A673 (cell line): ENCODE data around the gene PROZ. TPM values are rescaled to one million over a fixed set of nuclear protein-coding genes. Genes with fewer than 3 reads are reported as not detected.

Experiments used
- BruUV-seq: library from RNA; stranded (reverse); fragments of 400-500 nt; replicated peaks from 2 replicates; lab custom pipeline; 2021; lab: Mats Ljungman, UMichigan
- CTCF ChIA-PET: fragments of 300-600 bp; sonication (Branson Sonifier 250); formaldehyde crosslinking; loops from one replicate; lab custom pipeline; 2022; ENCODE audit warnings: antibody characterized with exemption; lab: Charles Lee
- POLR2A ChIA-PET: fragments of 300-600 bp; sonication (Branson Sonifier 250); formaldehyde crosslinking; loops from one replicate; lab custom pipeline; 2022; ENCODE audit warnings: antibody characterized with exemption; ENCODE audit not compliant: low non-redundant PET; lab: Charles Lee
- DNase-seq: peaks from one replicate; pipeline ENCODE4 v3.0.0-alpha.2; 2015; ENCODE audit warnings: low spot score
- H3K27ac ChIP-seq: fragments of 200-600 bp; sonication (generic); 2 replicates; pipeline ENCODE4 v1.5.1; 2016; ENCODE audit warnings: mixed run types, low read depth, mild to moderate bottlenecking, mixed read lengths, antibody characterized with exemption, low read length; ENCODE audit not compliant: poor library complexity, severe bottlenecking
- H3K27me3 ChIP-seq: fragments of 200-600 bp; sonication (generic); replicated peaks from 2 replicates; pipeline ENCODE4 v1.6.1; 2017; ENCODE audit warnings: mixed run types, low read depth, mild to moderate bottlenecking, mixed read lengths, antibody characterized with exemption, low read length; ENCODE audit not compliant: insufficient read depth, poor library complexity
- H3K36me3 ChIP-seq: fragments of 200-600 bp; sonication (generic); 2 replicates; pipeline ENCODE4 v1.6.1; 2016; ENCODE audit warnings: mixed run types, mild to moderate bottlenecking, mixed read lengths, antibody characterized with exemption, low read length; ENCODE audit not compliant: insufficient read depth, poor library complexity, severe bottlenecking
- H3K4me1 ChIP-seq: fragments of 200-600 bp; sonication (generic); 2 replicates; pipeline ENCODE4 v1.6.1; 2017; ENCODE audit warnings: mixed run types, mild to moderate bottlenecking, mixed read lengths, antibody characterized with exemption, low read length; ENCODE audit not compliant: insufficient read depth, poor library complexity, severe bottlenecking
- H3K4me3 ChIP-seq: fragments of 200-600 bp; sonication (generic); 2 replicates; pipeline ENCODE4 v1.5.1; 2016; ENCODE audit warnings: low read depth, mixed run types, mild to moderate bottlenecking, mixed read lengths, low read length; ENCODE audit not compliant: poor library complexity, severe bottlenecking
- H3K9me3 ChIP-seq: fragments of 200-600 bp; sonication (generic); 2 replicates; pipeline ENCODE4 v1.6.1; 2016; ENCODE audit warnings: mixed run types, low read depth, mild to moderate bottlenecking, mixed read lengths, antibody characterized with exemption, low read length; ENCODE audit not compliant: poor library complexity, severe bottlenecking
- CTCF ChIP-seq: fragments of 300-800, 200-600 bp; sonication (generic); conservative IDR thresholded peaks from 2 replicates; pipeline ENCODE4 v1.5.1; 2017; ENCODE audit warnings: low read depth, mild to moderate bottlenecking, antibody characterized with exemption, low read length, moderate library complexity, mixed read lengths
- EZH2 ChIP-seq: fragments of 200-600 bp; sonication (generic); IDR thresholded peaks from 2 replicates; pipeline ENCODE4 v1.6.1; 2017; ENCODE audit warnings: borderline replicate concordance, low read depth, mild to moderate bottlenecking, mixed read lengths, antibody characterized with exemption, low read length; ENCODE audit not compliant: poor library complexity, severe bottlenecking
- intact Hi-C: fragments of 100-400 bp; cut with micrococcal nuclease; formaldehyde crosslinking; loops from one replicate; pipeline ENCODE4 v1.10.0; 2022; ENCODE audit not compliant: unreplicated experiment
- total RNA-seq: library from RNA; stranded (reverse); gene quantifications from 2 replicates; pipeline ENCODE4 v1.2.3, GENCODE V29; 2021

PROZ gene
- total RNA-seq, 1 experiment from 2014 or later: not detected

- no TSS peak for BruUV-seq
- TF ChIP-seq CTCF: no peak
- no peak for TF ChIP-seq EZH2
- no peaks in the 10 kb centered on the region for H3K27me3 ChIP-seq
- H3K4me1 ChIP-seq: no peaks in the 10 kb centered on the region
- H3K9me3 ChIP-seq: no peaks in the 10 kb centered on the region
- DNase-seq: no peak
- intact Hi-C loops: no loop called here
- CTCF ChIA-PET: no interaction called here
- H3K36me3 ChIP-seq: no peaks in the 10 kb centered on the region
- no peak overlapping the region for H3K27ac ChIP-seq
- H3K4me3 ChIP-seq: no peak overlapping the region
- POLR2A ChIA-PET: no interaction called here
Measured at GRCh38 chr13:113145496-113145895, 13.0 kb upstream of the PROZ start.

DNA sequence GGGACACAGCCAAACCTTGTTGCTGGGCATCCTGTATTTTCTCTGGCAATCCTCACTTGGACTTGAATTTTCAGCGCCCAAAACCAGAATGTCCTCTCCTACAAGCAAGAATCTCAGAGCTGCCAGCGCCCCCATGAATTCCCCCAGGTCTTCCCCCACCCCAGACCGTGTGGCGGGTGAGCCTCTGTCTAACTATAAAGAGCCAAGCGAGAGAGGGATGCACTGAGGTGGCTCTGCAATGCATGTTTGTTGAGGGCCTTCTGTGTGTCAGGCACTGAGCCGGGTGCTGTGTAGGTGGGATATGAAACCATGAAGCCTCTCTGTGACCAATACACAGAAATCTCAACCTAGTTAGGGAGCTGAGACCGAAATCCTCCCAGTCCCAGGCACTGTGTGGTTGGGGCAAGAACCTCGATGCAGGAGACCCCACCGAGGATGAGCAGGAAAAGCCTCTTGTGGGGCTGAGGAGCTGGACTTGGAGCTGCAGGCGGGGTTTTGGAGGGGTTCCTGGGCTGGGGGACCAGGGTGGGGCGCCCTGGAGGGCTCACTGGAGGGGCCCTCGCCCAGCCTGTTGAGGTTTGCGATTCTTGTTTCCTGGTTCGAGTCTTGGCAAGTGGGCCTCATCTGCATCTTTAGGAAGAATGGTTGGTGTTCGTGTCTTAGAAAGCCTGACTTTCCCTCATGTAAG, 12.4 kb upstream of the PROZ start:
- CTCF ChIA-PET: no interaction called here
- TF ChIP-seq EZH2 (no peak), CTCF (no peak)
- H3K27ac ChIP-seq: no peak overlapping the region
- no peaks in the 10 kb centered on the region for H3K36me3 ChIP-seq
- no peaks in the 10 kb centered on the region for H3K4me1 ChIP-seq
- no peaks in the 10 kb centered on the region for H3K9me3 ChIP-seq
- BruUV-seq: no TSS peak
- intact Hi-C loops: no loop called here
- H3K27me3 ChIP-seq: no peaks in the 10 kb centered on the region
- POLR2A ChIA-PET: no interaction called here
- no peak for DNase-seq
- H3K4me3 ChIP-seq: no peak overlapping the region

DNA sequence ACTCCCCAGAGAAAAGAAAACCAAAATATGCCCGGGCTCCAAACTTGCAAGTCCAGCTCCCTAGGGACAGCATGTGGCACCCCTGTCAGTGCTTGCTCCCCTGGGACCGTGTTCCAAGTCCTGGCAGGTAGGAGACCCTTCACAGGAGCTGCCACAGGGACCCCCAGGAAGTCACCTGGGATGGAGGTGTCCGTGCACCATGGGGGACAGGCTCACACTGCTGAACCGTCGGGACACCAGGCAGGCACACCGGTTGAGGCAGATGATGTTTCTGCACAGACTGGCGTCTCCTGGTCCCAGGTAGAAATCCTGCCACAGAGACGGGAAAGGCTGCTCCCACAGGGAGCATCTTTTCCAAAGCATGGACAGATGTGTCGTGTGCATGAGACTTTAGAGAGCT, 11.7 kb upstream of the PROZ start:
- no peaks in the 10 kb centered on the region for H3K9me3 ChIP-seq
- no peak for DNase-seq
- intact Hi-C loops: no loop called here
- H3K36me3 ChIP-seq: no peaks in the 10 kb centered on the region
- no peaks in the 10 kb centered on the region for H3K4me1 ChIP-seq
- ChIA-PET CTCF (no interaction called here), POLR2A (no interaction called here)
- H3K27me3 ChIP-seq: no peaks in the 10 kb centered on the region
- no peak overlapping the region for H3K27ac ChIP-seq
- BruUV-seq: no TSS peak
- no peak for TF ChIP-seq CTCF
- TF ChIP-seq EZH2: no peak
- H3K4me3 ChIP-seq: no peak overlapping the region
